GM06990 (cell line): ENCODE measurements around the gene AFAP1L2.

Source experiments
- DNase-seq: peaks from one replicate; pipeline ENCODE4 v3.0.0-alpha.2; 2011; ENCODE audit not compliant: insufficient read length; ENCODE audit errors: extremely low read depth
- H3K27me3 ChIP-seq: replicated peaks from 2 replicates; pipeline ENCODE4 v1.6.0; 2011; ENCODE audit warnings: low read length; ENCODE audit not compliant: control insufficient read depth, insufficient read depth
- H3K36me3 ChIP-seq: 2 replicates; pipeline ENCODE4 v1.5.1; 2011; ENCODE audit warnings: low read length; ENCODE audit not compliant: control insufficient read depth, insufficient read depth
- H3K4me3 ChIP-seq: replicated peaks from 2 replicates; pipeline ENCODE4 v1.5.1; 2011; ENCODE audit warnings: low read depth, mild to moderate bottlenecking, control low read depth, low read length
- TF ChIP-seq, protein P1 (sequence below): IDR thresholded peaks from 2 replicates; pipeline ENCODE4 v1.5.1; 2011; ENCODE audit warnings: low read length, control low read depth, mild to moderate bottlenecking, inconsistent platforms; ENCODE audit not compliant: insufficient read depth, poor library complexity, severe bottlenecking

The AFAP1L2 gene

DNA sequence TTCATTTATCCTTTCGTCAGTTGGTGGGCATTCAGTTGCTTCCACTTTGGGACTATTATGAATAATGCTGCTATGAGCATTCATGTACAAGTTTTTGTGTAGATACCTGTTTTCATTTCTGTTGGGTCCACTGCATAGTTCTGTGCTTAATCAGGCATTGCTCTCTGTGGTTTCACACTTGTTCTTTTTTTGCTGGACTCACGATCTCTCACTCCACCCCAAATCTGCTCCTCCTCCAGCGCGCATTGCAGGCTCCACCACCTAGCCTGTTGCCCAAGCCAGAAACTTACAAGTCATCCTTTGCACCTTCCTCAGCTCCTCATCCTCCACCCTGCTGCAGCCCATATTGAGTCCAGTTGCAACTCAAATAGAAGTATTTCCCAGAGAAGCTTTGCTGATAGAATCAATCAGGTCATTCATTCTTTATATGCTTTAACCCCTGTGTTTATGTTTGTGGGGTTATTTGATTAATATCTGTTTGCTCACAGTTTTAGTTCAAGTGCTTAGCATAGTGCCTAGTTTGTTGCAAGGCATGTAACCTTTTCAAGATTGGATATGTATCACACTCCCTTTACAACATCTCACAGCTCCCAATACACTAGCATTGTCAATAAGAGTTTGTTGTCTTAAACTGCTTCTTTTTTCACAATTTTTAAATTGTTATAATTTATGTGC lies 16.6 kb upstream of the AFAP1L2 start:
- TF ChIP-seq, protein P1, sequence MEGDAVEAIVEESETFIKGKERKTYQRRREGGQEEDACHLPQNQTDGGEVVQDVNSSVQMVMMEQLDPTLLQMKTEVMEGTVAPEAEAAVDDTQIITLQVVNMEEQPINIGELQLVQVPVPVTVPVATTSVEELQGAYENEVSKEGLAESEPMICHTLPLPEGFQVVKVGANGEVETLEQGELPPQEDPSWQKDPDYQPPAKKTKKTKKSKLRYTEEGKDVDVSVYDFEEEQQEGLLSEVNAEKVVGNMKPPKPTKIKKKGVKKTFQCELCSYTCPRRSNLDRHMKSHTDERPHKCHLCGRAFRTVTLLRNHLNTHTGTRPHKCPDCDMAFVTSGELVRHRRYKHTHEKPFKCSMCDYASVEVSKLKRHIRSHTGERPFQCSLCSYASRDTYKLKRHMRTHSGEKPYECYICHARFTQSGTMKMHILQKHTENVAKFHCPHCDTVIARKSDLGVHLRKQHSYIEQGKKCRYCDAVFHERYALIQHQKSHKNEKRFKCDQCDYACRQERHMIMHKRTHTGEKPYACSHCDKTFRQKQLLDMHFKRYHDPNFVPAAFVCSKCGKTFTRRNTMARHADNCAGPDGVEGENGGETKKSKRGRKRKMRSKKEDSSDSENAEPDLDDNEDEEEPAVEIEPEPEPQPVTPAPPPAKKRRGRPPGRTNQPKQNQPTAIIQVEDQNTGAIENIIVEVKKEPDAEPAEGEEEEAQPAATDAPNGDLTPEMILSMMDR: no peak
- Histone ChIP-seq H3K36me3 (no peaks in the 10 kb centered on the region), H3K27me3 (no peaks in the 10 kb centered on the region; the same call in 1 of the 2 replicates), H3K4me3 (no peak overlapping the region)
- DNase-seq: no peak

DNA sequence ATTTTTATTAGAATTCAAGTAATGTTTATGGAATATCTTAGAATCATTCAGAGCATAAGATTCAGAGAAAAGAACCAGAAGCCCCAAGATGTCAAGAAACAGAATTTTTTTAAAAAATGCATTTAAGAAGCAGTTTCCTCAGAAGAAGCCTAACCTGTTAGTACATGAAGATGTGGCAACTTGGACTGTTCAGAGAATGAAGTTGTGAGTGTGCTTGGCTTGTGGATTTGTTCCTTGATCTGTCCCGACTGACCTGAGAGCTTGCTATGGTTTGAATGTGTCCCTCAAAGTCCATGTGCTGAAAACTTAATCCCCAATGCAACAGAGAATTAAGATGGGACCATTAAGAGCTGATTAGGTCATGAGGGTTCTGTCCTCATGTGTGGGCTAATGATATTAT lies 13.8 kb upstream of the AFAP1L2 start:
- DNase-seq: no peak
- TF ChIP-seq, protein P1: no peak
- H3K27me3 ChIP-seq: no peaks in the 10 kb centered on the region; the same call in 1 of the 2 replicates
- no peaks in the 10 kb centered on the region for H3K36me3 ChIP-seq
- H3K4me3 ChIP-seq: no peak overlapping the region

DNA sequence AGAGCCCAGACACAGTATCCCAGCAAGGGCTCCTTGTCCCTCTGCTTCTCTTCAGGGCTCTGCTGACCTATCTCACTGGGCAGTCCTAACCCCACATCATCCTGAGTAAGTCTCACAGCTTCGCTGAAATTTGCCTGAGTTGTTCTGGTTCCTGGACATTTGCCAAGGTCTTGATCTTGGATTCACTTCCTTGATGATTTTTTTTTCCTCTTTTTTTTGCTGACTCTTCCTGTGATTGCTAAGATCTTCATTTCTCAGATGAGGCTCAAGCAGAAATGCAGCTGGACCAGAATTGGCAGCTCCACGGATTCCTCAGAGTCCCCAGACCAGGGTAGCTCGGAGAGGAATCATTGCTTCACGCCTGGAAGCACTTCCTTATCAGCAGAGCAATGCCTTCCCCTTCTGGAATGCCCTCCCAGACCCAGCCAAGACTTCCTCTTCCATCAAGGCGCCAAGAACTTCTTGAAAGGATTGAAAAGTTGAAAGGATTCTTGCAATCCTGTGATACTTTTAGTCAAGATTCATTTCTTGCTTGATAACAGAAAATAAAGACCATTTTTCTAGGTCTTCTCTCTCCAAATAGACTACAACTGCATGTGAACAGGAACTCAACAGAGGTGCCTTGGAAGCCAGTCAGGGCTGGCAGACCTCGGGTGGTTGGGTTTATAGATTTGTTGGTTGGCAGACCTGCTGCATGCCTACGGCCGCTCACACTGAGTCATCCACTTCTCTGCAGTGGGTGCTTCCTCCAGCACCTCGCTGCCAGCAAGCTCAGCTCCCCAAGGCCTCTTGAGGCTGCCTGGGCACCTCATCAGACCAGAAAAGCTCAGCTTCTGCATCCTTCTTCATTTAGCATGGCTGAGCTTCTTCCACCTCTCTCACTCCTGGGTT lies 8.8 kb upstream of the AFAP1L2 start:
- TF ChIP-seq, protein P1: no peak
- no peak for DNase-seq
- no peaks in the 10 kb centered on the region for H3K36me3 ChIP-seq
- H3K4me3 ChIP-seq: no peak overlapping the region
- no peaks in the 10 kb centered on the region for H3K27me3 ChIP-seq

DNA sequence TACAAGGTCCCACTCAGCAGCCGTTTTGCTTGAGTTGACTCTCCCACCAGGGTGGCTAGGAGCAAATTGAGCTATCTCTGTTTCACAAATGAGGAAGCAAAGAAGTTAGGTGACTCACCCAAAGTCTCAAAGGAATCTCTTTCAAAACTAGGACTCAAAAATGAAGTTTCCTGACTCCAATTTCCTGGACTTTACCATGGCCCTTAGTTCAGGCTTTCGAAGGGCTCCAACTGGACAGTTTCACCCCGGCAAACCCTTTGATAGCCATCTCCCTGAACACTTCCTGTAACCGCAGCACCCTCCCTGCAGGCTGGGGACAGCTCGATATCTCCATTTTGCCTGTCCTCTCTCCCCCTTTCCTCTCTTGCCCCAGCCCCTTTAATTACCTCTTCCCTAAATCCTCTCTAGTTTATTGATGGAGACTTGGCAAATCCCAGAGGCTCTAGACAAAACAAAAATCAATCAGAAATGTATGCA lies 4.7 kb upstream of the AFAP1L2 start:
- no peaks in the 10 kb centered on the region for H3K36me3 ChIP-seq
- TF ChIP-seq, protein P1: no peak
- H3K4me3 ChIP-seq: no peak overlapping the region
- H3K27me3 ChIP-seq: no peaks in the 10 kb centered on the region; the same call in 1 of the 2 replicates
- DNase-seq: no peak

DNA sequence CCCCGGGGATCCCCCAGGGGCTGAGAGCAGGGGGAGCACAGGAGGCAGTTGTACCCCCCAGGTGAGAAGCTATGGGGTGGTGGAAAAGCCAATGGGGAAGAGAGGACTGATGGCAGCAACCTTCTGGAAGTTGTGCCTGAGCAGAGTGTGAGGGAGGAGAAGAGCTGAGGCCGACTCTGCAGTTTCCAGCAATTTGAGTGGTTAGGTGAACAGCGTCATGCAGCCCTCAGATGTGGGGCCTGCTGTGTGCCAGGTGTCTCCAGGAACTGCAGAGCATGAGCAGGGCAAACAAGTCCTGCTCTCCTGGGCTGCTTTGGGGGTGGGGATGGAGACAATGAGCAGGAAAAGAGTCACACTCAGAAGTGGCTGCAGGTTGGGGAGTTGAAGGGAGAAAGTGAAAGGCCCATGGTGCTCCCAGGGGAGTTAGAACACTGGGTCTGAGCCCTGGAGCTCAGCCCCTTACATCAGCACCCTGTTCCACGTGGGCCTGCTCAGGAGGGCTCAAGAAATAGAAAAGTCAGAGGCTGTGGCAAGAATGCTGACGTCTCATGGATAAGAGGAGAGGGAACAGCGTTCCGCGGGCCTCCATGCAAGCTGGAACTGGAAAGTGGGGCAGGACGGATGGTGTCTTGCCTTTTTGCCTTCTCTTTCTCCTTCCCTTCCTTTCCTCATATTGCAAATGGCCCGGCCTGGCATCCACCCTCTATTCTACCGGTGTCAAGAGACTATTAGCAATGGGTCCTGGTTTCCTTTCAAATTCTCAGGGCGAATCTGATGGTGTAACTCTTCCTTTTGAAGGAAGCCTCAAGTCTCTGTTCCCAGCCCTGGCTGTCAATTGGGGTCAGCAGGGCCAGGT lies 4.0 kb upstream of the AFAP1L2 start:
- TF ChIP-seq, protein P1: no peak
- DNase-seq: no peak

More for the DNA sequence above, 4.0 kb upstream of the AFAP1L2 start:
- Histone ChIP-seq H3K36me3 (no peaks in the 10 kb centered on the region), H3K27me3 (no peaks in the 10 kb centered on the region; the same call in 1 of the 2 replicates), H3K4me3 (no peak overlapping the region)
